ENCODE results near the gene GLIS2. TPM values are rescaled to one million over a fixed set of nuclear protein-coding genes. Genes with fewer than 3 reads are reported as not detected.

The GLIS2 gene
- total RNA-seq, 1 donor: under 0.01 TPM

DNA sequence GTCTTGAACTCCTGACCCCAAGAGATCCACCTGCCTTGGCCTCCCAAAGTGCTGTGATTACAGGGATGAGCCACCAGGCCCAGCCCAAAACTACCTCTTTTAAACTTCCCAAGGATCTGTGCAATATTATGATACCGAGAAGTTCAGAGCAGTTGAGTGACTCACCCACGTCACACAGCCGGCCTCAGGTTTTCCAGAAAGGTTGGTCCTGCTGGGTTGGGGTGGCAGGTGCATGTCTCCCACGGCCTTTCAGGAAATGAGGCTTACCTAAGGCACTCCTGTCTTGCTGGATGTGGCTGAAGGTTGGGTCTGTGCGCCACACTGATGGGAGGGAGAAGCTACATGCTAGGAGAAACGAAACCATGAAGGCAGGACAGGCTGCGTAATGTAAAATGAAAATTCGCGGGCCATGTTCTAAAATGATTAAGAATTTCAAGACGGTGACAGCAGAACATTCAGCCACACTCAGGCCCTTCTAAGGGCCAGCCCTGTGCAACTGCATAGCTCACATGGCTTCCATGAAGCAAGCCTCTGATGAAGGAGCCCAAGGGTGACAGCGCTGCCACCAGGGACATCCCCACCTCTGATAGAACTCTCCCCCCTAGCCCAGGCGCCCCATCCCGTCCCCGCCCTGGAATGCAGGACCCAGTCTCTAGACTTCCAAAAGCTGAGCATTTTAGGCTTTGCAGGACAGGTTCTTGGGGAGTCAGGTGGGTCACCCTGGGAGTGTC lies 6.6 kb upstream of the GLIS2 start:
- Histone ChIP-seq H3K9me3 (ENCODE audit: low read depth, low read length) (no peaks in the 10 kb centered on the region), H3K4me1 (ENCODE audit: insufficient read depth, low read length) (peaks cover 27% of the 10 kb centered on the region), H3K27me3 (ENCODE audit: insufficient read depth, low read length) (peaks cover 14% of the 10 kb centered on the region), H3K4me3 (ENCODE audit: low read length) (no peak overlapping the region)

DNA sequence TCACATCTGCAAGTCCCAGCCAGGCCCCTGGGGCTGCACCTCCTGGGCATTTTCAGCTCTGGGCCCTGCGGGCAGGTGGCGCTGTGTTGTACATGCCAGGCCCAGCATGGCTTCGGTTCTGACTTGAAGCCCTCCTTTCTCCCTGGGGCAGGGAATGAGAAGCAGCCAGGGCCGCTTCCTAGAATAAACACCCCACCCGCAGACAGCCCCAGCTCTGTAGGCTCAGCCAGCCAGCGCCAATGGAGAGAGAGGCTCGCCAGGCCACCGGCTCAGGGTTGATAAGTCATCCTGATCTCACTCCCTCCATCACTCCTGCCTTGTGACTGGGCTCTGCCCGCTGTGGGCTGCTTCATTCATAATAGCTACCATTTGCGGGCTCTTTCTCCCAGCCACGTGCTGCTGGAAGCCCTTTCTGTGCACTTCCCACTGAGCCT lies 6.0 kb upstream of the GLIS2 start:
- Histone ChIP-seq H3K4me1 (ENCODE audit: insufficient read depth, low read length) (peaks cover 31% of the 10 kb centered on the region), H3K27me3 (ENCODE audit: insufficient read depth, low read length) (peaks cover 19% of the 10 kb centered on the region)

DNA sequence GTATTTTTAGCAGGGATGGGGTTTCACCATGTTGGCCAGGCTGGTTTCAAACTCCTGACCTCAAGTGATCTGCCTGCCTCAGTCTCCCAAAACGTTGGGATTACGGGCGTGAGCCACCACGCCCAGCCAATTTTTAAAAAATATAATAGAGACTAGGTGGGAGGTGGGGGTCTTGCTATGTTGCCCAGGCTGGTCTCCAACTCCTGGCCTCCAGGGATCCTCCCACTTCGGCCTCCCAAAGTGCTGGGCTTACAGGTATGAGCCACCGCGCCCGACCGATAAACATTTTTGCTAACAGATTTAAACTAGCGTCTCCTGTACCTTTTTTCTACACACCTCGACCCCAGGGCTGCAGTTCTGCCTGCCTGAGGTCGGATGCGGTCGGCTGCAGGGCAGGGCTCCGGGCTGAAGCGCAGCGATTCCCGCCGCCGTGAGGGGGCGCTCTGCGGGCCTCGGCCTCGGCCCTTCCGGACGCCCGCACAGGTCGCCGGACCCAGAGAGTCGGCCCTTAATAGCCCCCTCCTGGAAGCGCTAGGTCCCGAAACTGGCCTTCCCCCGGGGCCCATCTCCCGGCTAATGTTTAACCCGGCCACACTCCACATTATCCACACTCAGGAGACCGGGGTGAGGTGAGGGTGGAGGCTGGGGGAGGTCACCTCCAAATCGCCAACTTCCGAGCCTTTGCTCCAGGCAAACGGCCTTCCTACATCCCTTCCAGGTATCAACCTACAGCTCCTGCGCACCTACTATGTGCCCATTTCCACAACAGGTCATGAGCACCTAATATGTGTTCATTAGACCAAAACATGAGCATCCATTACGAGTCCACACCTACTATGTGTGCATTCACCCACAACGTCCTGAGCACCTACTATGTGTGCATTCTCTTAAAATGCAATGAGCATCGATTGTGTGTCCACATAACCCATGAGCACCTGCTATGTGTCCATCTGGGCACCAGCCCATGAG lies 2.0 kb upstream of the GLIS2 start:
- Histone ChIP-seq H3K9me3 (ENCODE audit: low read depth, low read length) (no peaks in the 10 kb centered on the region), H3K27me3 (ENCODE audit: insufficient read depth, low read length) (peaks cover 31% of the 10 kb centered on the region), H3K4me1 (ENCODE audit: insufficient read depth, low read length) (peaks cover 19% of the 10 kb centered on the region), H3K4me3 (ENCODE audit: low read length) (no peak overlapping the region)

More for the DNA sequence above, 6.0 kb upstream of the GLIS2 start:
- no peaks in the 10 kb centered on the region for H3K9me3 ChIP-seq (ENCODE audit: low read depth, low read length)
- H3K4me3 ChIP-seq (ENCODE audit: low read length): no peak overlapping the region

DNA sequence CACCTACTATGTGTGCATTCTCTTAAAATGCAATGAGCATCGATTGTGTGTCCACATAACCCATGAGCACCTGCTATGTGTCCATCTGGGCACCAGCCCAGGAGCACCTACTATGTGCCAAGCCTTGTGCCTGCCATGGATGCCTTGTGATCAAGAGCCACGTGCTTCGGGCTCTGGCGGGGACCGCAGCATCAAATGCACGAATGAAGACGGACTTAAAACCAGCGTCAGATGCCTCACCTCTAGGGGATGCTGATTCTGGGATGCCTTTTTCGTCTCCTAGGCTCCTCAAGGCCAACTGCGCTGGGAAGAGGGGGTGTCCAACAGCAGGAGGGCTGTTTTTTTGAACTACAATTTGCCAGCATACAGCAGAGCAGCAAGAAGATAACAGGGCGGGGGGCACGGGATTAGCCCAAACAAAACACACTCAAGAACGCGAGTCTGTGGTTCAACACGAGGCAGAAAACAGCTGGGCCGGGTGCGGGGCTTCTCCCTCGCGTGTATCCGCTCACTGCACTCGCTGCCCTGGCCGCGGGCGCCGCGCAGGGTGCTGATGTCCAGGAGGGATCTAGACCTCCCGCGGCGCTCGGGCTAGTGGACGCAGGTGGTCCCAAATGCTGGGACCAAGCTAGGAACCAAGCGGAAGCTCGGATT lies 1.2 kb upstream of the GLIS2 start:
- H3K27me3 ChIP-seq (ENCODE audit: insufficient read depth, low read length): peaks cover 31% of the 10 kb centered on the region
- H3K4me3 ChIP-seq (ENCODE audit: low read length): no peak overlapping the region
- no peaks in the 10 kb centered on the region for H3K9me3 ChIP-seq (ENCODE audit: low read depth, low read length)
- H3K4me1 ChIP-seq (ENCODE audit: insufficient read depth, low read length): peaks cover 26% of the 10 kb centered on the region

DNA sequence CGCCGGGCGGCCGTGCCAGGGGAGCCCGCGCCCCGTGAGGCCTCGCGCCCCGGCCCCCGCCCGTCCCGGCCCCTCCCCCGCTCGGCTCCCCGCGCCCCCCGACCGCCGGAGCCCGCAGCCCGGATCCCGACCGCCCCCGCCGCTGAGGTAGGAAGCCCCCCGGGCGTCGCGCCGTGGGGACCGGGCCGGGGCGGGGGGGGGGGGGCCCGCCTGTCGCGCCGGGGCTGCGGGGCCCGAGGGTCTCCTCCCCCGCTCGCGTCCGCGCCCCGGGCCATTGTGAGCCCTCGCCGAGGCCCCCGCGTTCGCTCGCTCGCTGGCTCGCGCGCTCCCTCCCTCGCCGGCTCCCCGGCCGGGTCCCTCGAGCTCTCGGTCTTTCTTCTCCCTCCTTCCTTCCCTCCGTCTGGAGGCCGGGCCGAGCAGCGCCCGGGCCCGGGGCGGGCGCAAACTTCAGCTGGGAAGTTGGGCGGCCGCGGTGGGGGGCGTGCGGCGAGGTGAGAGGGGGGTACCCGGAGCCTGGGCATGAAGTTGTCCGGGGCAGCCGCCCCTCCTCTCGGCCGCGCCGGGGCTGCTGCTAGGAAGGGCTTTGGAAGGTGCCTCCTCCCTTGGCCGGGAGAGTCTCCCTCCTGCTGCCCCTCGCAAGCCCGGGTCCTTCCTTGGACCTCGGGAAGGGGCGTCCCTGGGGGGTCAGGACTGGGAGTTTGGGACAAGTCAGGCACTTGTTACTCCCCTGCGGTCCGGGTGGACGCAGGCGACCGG lies 419 bp downstream of the GLIS2 start:
- Histone ChIP-seq H3K9me3 (ENCODE audit: low read depth, low read length) (no peaks in the 10 kb centered on the region), H3K27me3 (ENCODE audit: insufficient read depth, low read length) (peaks cover 31% of the 10 kb centered on the region), H3K4me3 (ENCODE audit: low read length) (no peak overlapping the region), H3K4me1 (ENCODE audit: insufficient read depth, low read length) (peaks cover 27% of the 10 kb centered on the region)

DNA sequence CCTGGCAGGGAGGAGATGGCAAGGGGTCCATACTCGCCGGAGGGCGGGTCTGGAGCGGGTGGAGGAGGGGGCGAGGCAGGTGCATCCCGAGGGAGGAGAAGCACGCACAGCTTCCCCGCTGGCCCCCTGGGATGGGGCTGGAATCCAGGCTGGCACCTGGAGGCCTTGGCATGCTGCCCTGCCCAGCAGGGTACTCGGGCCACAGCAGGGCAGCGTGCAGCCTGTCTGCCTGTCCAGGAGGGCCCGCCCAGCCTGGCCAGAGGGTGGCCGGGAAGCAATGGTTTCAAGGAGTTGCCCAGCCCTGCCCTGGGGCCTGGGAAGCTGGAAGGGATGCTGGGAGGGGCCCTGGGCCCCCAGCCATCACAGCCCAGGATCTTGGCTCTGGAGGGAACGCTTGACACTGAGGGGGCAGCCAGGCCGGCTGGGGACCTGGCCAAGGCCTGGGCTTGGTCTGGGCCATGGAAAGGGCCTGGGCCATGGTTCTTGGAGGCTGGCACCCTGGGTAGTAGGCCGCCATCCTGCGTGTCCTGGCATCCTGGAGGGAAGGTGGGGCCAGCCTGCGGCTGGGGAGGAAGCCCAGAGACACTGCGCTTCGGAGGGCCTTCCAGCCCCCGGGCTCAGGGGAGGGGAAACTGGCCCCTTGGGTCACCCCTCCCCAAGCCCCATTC lies 1.1 kb downstream of the GLIS2 start:
- Histone ChIP-seq H3K27me3 (ENCODE audit: insufficient read depth, low read length) (peaks cover 31% of the 10 kb centered on the region), H3K4me1 (ENCODE audit: insufficient read depth, low read length) (peaks cover 27% of the 10 kb centered on the region), H3K4me3 (ENCODE audit: low read length) (no peak overlapping the region), H3K9me3 (ENCODE audit: low read depth, low read length) (no peaks in the 10 kb centered on the region)

DNA sequence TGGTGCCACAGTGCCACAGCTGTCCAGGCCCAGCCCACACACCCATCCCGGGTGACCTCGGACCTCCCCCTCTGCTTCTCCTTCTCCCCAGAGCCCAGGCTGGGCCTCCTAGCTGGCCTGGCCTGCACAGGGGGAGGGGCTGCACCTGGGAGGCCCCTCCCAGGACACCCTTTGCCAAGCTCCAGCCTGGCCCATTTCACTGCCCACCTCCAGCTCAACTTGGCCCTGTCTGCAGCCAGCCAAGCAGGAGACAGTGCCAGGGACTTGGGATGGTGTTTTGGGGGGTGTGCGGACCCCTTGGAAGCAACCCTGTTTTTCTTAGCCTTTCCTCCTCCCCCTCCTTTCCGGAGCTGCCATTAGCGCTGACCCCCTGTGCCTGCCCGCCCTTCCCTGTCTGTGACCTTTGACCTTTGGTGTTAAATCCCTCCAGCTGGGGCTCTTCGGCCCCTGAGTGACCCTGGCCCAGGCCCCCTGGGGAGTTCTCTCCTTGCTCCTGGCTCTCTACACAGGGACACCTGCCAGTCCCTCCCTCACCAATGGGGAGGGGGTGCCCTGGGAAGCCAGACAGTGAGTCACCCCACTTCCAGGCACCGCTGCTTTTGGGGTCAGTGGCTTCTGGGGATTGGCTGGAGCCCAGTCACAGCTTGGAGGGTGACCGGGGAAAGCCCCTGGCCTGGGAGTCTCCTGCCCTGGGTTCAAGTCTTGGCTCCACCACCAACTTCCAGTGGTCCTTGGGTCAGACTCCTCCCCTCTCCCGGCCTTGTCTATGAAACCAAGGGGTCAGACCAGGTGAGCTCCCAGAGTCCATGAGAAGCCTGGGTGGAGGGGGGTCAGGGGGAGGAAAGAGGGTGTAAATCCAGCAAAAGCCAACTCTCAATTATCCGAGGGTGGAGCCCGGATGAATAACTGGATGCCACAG lies 1.9 kb downstream of the GLIS2 start:
- Histone ChIP-seq H3K9me3 (ENCODE audit: low read depth, low read length) (no peaks in the 10 kb centered on the region), H3K4me1 (ENCODE audit: insufficient read depth, low read length) (peaks cover 27% of the 10 kb centered on the region), H3K4me3 (ENCODE audit: low read length) (no peak overlapping the region), H3K27me3 (ENCODE audit: insufficient read depth, low read length) (peaks cover 31% of the 10 kb centered on the region)

DNA sequence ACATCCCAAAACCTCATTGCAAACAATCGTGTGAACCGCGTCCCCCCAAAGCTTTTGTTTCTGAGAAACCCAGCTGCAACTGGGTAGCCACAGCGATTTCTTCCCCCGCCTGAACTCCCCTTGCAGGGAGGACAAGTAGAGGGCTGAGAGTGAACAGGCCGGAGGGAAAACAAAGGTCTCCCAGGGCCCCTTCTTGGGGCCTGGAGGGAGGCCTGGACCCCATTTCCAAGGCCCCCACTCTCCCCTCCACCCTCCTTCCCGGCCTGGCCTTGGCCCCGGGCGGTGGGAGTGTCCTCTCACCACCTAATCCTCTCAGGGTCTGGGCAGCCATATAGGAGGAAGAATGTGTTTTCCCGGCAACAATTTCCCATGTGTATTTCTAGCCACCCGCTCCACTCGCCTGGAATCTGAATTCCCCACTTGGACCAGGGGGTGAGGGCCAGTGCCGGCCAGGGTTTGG lies 2.6 kb downstream of the GLIS2 start:
- no peaks in the 10 kb centered on the region for H3K9me3 ChIP-seq (ENCODE audit: low read depth, low read length)
- peaks cover 25% of the 10 kb centered on the region for H3K27me3 ChIP-seq (ENCODE audit: insufficient read depth, low read length)
- H3K4me1 ChIP-seq (ENCODE audit: insufficient read depth, low read length): peaks cover 27% of the 10 kb centered on the region
- no peak overlapping the region for H3K4me3 ChIP-seq (ENCODE audit: low read length)

GRCh38 chr16:4318967-4319366 lies 3.1 kb downstream of the GLIS2 start:
- Histone ChIP-seq H3K9me3 (ENCODE audit: low read depth, low read length) (no peaks in the 10 kb centered on the region), H3K4me3 (ENCODE audit: low read length) (no peak overlapping the region), H3K27me3 (ENCODE audit: insufficient read depth, low read length) (peaks cover 20% of the 10 kb centered on the region), H3K4me1 (ENCODE audit: insufficient read depth, low read length) (peaks cover 23% of the 10 kb centered on the region)

DNA sequence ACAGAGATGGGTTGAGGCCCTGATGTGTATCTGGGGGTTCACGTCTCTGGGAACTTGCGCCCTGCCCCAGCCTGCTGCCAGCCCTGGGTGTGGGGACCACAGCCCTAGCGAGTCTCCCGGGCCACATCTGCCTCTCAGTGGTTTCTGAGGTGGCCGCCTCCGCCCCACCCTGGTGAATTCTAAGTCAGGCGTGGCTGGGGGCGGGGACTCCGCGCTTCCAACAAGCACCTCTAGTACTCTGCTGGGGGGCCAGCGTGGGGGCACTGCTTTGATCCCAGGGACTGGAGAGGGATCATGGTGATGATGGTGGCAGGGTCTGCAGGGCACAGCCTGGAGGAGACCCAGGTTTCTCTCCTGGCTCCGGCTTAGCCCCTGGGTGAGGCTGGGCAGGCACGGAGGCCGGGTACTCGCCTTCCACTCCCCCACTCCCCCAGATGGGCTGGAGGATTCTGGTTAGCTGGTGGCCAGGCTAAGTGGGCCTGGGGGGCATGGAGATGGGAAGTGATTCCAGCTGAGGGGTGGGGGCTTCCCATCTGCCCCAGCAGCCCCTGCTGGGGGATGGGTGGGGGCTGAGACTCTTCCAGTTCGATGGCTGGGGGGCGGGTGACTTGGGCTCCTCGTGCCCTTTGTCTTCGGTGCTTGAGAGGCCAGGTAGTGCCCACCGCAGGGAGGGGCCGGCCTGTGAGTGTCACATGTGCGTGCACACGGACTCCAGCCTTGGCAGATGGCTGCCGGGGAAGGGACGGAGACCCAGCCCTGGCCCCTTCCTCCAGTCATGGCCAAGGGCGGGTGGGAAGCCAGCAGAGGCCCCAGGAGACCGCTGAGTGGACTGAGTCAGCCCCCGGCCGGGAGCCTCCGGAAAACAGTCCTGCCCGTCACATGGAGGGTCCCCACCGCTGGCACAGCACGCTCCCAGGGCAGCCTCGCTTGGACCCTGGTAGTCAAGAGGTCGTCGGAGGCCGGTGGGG lies 3.9 kb downstream of the GLIS2 start:
- peaks cover 12% of the 10 kb centered on the region for H3K27me3 ChIP-seq (ENCODE audit: insufficient read depth, low read length)

GRCh38 chr16:4320571-4321137 lies 4.8 kb downstream of the GLIS2 start:
- Histone ChIP-seq H3K27me3 (ENCODE audit: insufficient read depth, low read length) (peaks cover 8% of the 10 kb centered on the region), H3K4me3 (ENCODE audit: low read length) (no peak overlapping the region), H3K4me1 (ENCODE audit: insufficient read depth, low read length) (peaks cover 18% of the 10 kb centered on the region), H3K9me3 (ENCODE audit: low read depth, low read length) (no peaks in the 10 kb centered on the region)

More for the DNA sequence above, 3.9 kb downstream of the GLIS2 start:
- Histone ChIP-seq H3K4me3 (ENCODE audit: low read length) (no peak overlapping the region), H3K9me3 (ENCODE audit: low read depth, low read length) (no peaks in the 10 kb centered on the region), H3K4me1 (ENCODE audit: insufficient read depth, low read length) (peaks cover 20% of the 10 kb centered on the region)
